Measurements from ENCODE around the gene PKHD1.

Gene PKHD1

GRCh38 chr6:51660767-51661166, 426.6 kb downstream of the PKHD1 start:
- DNase-seq = no peak

- no peak for DNase-seq
Observed at GRCh38 chr6:51657491-51657890, 429.9 kb downstream of the PKHD1 start.

- no peak for DNase-seq
Observed at GRCh38 chr6:51655517-51655916, 431.9 kb downstream of the PKHD1 start.

GRCh38 chr6:51654647-51655046, 432.8 kb downstream of the PKHD1 start:
- no peak for DNase-seq

GRCh38 chr6:51651132-51651817, 436.1 kb downstream of the PKHD1 start:
- no peak for DNase-seq

GRCh38 chr6:51648774-51649173, 438.6 kb downstream of the PKHD1 start:
- DNase-seq = no peak

GRCh38 chr6:51648236-51648635, 439.2 kb downstream of the PKHD1 start:
- no peak for DNase-seq

GRCh38 chr6:51644426-51644825, 443.0 kb downstream of the PKHD1 start:
- DNase-seq = no peak

GRCh38 chr6:51640021-51640420, 447.4 kb downstream of the PKHD1 start:
- DNase-seq = no peak

- no peak for DNase-seq
Observed at GRCh38 chr6:51633424-51633823, 454.0 kb downstream of the PKHD1 start.

GRCh38 chr6:51630011-51630410, 457.4 kb downstream of the PKHD1 start:
- no peak for DNase-seq

- DNase-seq = no peak
Observed at GRCh38 chr6:51626391-51626790, 461.0 kb downstream of the PKHD1 start.

- no peak for DNase-seq
Observed at GRCh38 chr6:51625566-51625965, 461.8 kb downstream of the PKHD1 start.

- no peak for DNase-seq
Observed at GRCh38 chr6:51620971-51621370, 466.4 kb downstream of the PKHD1 start.

- DNase-seq = no peak
Observed at GRCh38 chr6:51619042-51619799, 468.2 kb downstream of the PKHD1 start.

GRCh38 chr6:51618563-51618962, 468.9 kb downstream of the PKHD1 start:
- DNase-seq = no peak

- no peak for DNase-seq
Observed at GRCh38 chr6:51617751-51618150, 469.7 kb downstream of the PKHD1 start.

GRCh38 chr6:51616243-51616642, 471.2 kb downstream of the PKHD1 start:
- DNase-seq = no peak

- DNase-seq = no peak
Observed at GRCh38 chr6:51614725-51615124, 472.7 kb downstream of the PKHD1 start.

- no peak for DNase-seq
Observed at GRCh38 chr6:51613558-51613957, 473.9 kb downstream of the PKHD1 start.

- no peak for DNase-seq
Observed at GRCh38 chr6:51608932-51609331, 478.5 kb downstream of the PKHD1 start.

GRCh38 chr6:51608383-51608782, 479.0 kb downstream of the PKHD1 start:
- DNase-seq = no peak

GRCh38 chr6:51600514-51600913, 486.9 kb downstream of the PKHD1 start:
- DNase-seq = no peak

- no peak for DNase-seq
Observed at GRCh38 chr6:51598171-51598570, 489.2 kb downstream of the PKHD1 start.

- DNase-seq = no peak
Observed at GRCh38 chr6:51594981-51595380, 492.4 kb downstream of the PKHD1 start.
